ENCODE data around the gene DFFA.

Gene DFFA

GRCh38 chr1:10497109-10497508 is 24.8 kb upstream of the DFFA start:
- peaks cover 17% of the 10 kb centered on the region for H3K4me1 ChIP-seq (ENCODE audit: insufficient read depth, poor library complexity, severe bottlenecking)
- H3K4me3 ChIP-seq (ENCODE audit: severe bottlenecking): no peak overlapping the region
- ATAC-seq (ENCODE audit: low read depth) (no peak), DNase-seq (ENCODE audit: low spot score) (no peak)
- peaks cover 2% of the 10 kb centered on the region for H3K9me3 ChIP-seq (ENCODE audit: severe bottlenecking)
- H3K27me3 ChIP-seq (ENCODE audit: insufficient read depth, poor library complexity, severe bottlenecking): no peaks in the 10 kb centered on the region
- peak overlapping the region; percentile 72 for H3K27ac ChIP-seq (ENCODE audit: poor library complexity, severe bottlenecking)
- no peaks in the 10 kb centered on the region; the same call in 1 of the 2 replicates for H3K36me3 ChIP-seq (ENCODE audit: low read depth)
- TF ChIP-seq CTCF (IDR thresholded peaks at IDR 0.05; ENCODE audit: poor library complexity, severe bottlenecking): no peak

GRCh38 chr1:10495952-10496351 is 23.6 kb upstream of the DFFA start:
- Histone ChIP-seq H3K27ac (ENCODE audit: poor library complexity, severe bottlenecking) (peak overlapping the region; percentile 72), H3K4me1 (ENCODE audit: insufficient read depth, poor library complexity, severe bottlenecking) (peaks cover 17% of the 10 kb centered on the region), H3K27me3 (ENCODE audit: insufficient read depth, poor library complexity, severe bottlenecking) (no peaks in the 10 kb centered on the region), H3K9me3 (ENCODE audit: severe bottlenecking) (peaks cover 3% of the 10 kb centered on the region), H3K4me3 (ENCODE audit: severe bottlenecking) (no peak overlapping the region), H3K36me3 (ENCODE audit: low read depth) (no peaks in the 10 kb centered on the region; the same call in 1 of the 2 replicates)
- peak; percentile 95 for ATAC-seq (ENCODE audit: low read depth)
- no peak for TF ChIP-seq CTCF (IDR thresholded peaks at IDR 0.05; ENCODE audit: poor library complexity, severe bottlenecking)
- peak; percentile 95 for DNase-seq (ENCODE audit: low spot score)

- no peak overlapping the region for H3K4me3 ChIP-seq (ENCODE audit: severe bottlenecking)
- no peaks in the 10 kb centered on the region; the same call in 1 of the 2 replicates for H3K36me3 ChIP-seq (ENCODE audit: low read depth)
- DNase-seq (ENCODE audit: low spot score): no peak
- no peak for ATAC-seq (ENCODE audit: low read depth)
- peak overlapping the region; percentile 72 for H3K27ac ChIP-seq (ENCODE audit: poor library complexity, severe bottlenecking)
- TF ChIP-seq CTCF (IDR thresholded peaks at IDR 0.05; ENCODE audit: poor library complexity, severe bottlenecking): no peak
- H3K4me1 ChIP-seq (ENCODE audit: insufficient read depth, poor library complexity, severe bottlenecking): peaks cover 17% of the 10 kb centered on the region
- H3K9me3 ChIP-seq (ENCODE audit: severe bottlenecking): peaks cover 3% of the 10 kb centered on the region
- no peaks in the 10 kb centered on the region for H3K27me3 ChIP-seq (ENCODE audit: insufficient read depth, poor library complexity, severe bottlenecking)
Observed at GRCh38 chr1:10495475-10495817, 23.1 kb upstream of the DFFA start.

GRCh38 chr1:10494754-10495474 is 22.6 kb upstream of the DFFA start:
- Histone ChIP-seq H3K9me3 (ENCODE audit: severe bottlenecking) (peaks cover 3% of the 10 kb centered on the region), H3K36me3 (ENCODE audit: low read depth) (no peaks in the 10 kb centered on the region; the same call in 1 of the 2 replicates), H3K4me3 (ENCODE audit: severe bottlenecking) (no peak overlapping the region), H3K27me3 (ENCODE audit: insufficient read depth, poor library complexity, severe bottlenecking) (no peaks in the 10 kb centered on the region), H3K27ac (ENCODE audit: poor library complexity, severe bottlenecking) (peak overlapping the region; percentile 72), H3K4me1 (ENCODE audit: insufficient read depth, poor library complexity, severe bottlenecking) (peaks cover 17% of the 10 kb centered on the region)
- peak; percentile 97 for TF ChIP-seq CTCF (IDR thresholded peaks at IDR 0.05; ENCODE audit: poor library complexity, severe bottlenecking)
- DNase-seq (ENCODE audit: low spot score) (no peak), ATAC-seq (ENCODE audit: low read depth) (peak; percentile 56)

DNA sequence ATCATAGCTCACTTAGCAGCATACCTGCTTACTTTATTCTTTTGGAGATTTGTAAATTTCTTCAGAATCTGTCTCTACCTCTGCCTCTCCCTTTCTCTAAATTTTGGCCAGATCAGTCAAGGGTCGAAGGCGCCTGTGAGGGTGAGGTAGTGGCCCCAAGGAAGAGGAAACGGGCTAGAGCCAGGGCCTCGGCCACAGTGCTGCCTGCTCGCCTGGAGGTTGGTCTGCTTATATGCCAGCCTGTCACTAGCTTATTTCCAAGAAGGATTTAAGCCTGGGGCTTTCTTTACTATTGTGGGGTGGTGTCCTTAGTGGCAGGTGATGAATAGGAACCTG is 22.1 kb upstream of the DFFA start:
- Histone ChIP-seq H3K27ac (ENCODE audit: poor library complexity, severe bottlenecking) (no peak overlapping the region), H3K4me1 (ENCODE audit: insufficient read depth, poor library complexity, severe bottlenecking) (peaks cover 17% of the 10 kb centered on the region), H3K9me3 (ENCODE audit: severe bottlenecking) (peaks cover 3% of the 10 kb centered on the region), H3K36me3 (ENCODE audit: low read depth) (no peaks in the 10 kb centered on the region; the same call in 1 of the 2 replicates), H3K4me3 (ENCODE audit: severe bottlenecking) (no peak overlapping the region), H3K27me3 (ENCODE audit: insufficient read depth, poor library complexity, severe bottlenecking) (no peaks in the 10 kb centered on the region)
- TF ChIP-seq CTCF (IDR thresholded peaks at IDR 0.05; ENCODE audit: poor library complexity, severe bottlenecking): no peak
- DNase-seq (ENCODE audit: low spot score) (no peak), ATAC-seq (ENCODE audit: low read depth) (no peak)
